22Rv1 (cell line): ENCODE measurements around the gene ANO2.

ENCODE experiments used
- CTCF ChIP-seq: fragments of 450-650 bp; IDR thresholded peaks from 2 replicates; pipeline ENCODE4 v1.5.1; 2017; ENCODE audit warnings: mild to moderate bottlenecking
- ZFX ChIP-seq: fragments of 450-650 bp; IDR thresholded peaks from 2 replicates; pipeline ENCODE4 v1.6.1; 2017; ENCODE audit warnings: antibody characterized with exemption, borderline replicate concordance

GRCh38 chr12:5692850-5693249 is 252.2 kb downstream of the ANO2 start:
- no peak for TF ChIP-seq CTCF
- TF ChIP-seq ZFX, result no peak
